Muscle of leg (tissue), 11 donors: Measurements from ENCODE around the gene NDOR1. TPM values are rescaled to one million over a fixed set of nuclear protein-coding genes. Genes with fewer than 3 reads are reported as not detected.

Experiments used
- DNase-seq: peaks from one replicate; pipeline ENCODE4 v3.0.0; 2013
- H3K27ac ChIP-seq: one replicate; pipeline ENCODE4 v1.5.1; 2013; ENCODE audit warnings: mild to moderate bottlenecking, low read length, control low read depth
- H3K27me3 ChIP-seq: one replicate; pipeline ENCODE4 v1.6.1; 2013; ENCODE audit warnings: low read length; ENCODE audit not compliant: control insufficient read depth, insufficient read depth
- H3K36me3 ChIP-seq: one replicate; pipeline ENCODE4 v1.6.1; 2013; ENCODE audit warnings: low read length; ENCODE audit not compliant: control insufficient read depth, insufficient read depth
- H3K4me1 ChIP-seq: one replicate; pipeline ENCODE4 v1.6.1; 2013; ENCODE audit warnings: low read length; ENCODE audit not compliant: control insufficient read depth, insufficient read depth
- H3K4me3 ChIP-seq: one replicate; pipeline ENCODE4 v1.5.1; 2013; ENCODE audit warnings: low read length, control low read depth
- H3K9me3 ChIP-seq: replicated peaks from 2 replicates; pipeline ENCODE4 v1.6.1; 2013; ENCODE audit warnings: low read depth, low read length; ENCODE audit not compliant: control insufficient read depth
- WGBS: methylation state at CpG from one replicate; pipeline ENCODE4 v1.1.5; 2013; ENCODE audit warnings: missing lambda C conversion rate; ENCODE audit not compliant: insufficient coverage; 5-methylcytosine and 5-hydroxymethylcytosine counted together
- polyA plus RNA-seq, 8 donors: library from polyadenylated mRNA; unstranded; fragments of 120-200 nt; gene quantifications; one replicate each; pipeline versions ENCODE4 v1.2.1 to v1.2.3, GENCODE V29; 2013; ENCODE audit warnings: inconsistent platforms in 1 of 8, low replicate concordance in 1 of 8; ENCODE audit not compliant: insufficient read length in 8 of 8, insufficient read depth in 1 of 8
- total RNA-seq: library from RNA; stranded (reverse); fragments of 120-200 nt; gene quantifications from one replicate; pipeline ENCODE4 v1.2.4, GENCODE V29; 2013

Gene NDOR1
- total and polyA plus RNA-seq, 9 donors: 3.1 to 10.8 (median 8.0) TPM

DNA sequence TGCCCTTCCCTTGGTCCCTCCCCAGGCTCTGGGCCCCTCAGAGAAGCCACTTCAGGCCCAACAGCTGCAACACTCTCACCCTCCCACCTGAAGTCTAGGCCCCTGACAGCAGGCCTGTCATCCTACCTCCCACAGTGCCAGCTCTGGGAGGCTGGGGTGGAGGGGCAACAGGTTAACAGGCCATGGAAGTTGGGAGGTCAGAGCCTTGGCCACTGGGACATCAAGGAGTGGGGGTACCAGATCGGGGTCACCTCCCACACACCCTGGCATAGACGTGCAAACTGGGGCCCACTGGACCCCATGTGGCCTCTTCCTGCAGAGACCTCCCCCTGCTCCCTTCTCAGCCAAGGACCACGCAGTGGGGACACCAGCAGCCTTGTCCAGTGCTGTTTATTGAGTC is 14.3 kb upstream of the NDOR1 start:
- H3K36me3 ChIP-seq: peaks cover 42% of the 10 kb centered on the region
- no peak overlapping the region for H3K4me3 ChIP-seq
- no peak for DNase-seq
- H3K27me3 ChIP-seq: no peaks in the 10 kb centered on the region
- H3K9me3 ChIP-seq: no peaks in the 10 kb centered on the region
- 61% methylated on average over 3 of the region's 3 CpGs for WGBS
- peaks cover 55% of the 10 kb centered on the region for H3K4me1 ChIP-seq
- no peak overlapping the region for H3K27ac ChIP-seq

DNA sequence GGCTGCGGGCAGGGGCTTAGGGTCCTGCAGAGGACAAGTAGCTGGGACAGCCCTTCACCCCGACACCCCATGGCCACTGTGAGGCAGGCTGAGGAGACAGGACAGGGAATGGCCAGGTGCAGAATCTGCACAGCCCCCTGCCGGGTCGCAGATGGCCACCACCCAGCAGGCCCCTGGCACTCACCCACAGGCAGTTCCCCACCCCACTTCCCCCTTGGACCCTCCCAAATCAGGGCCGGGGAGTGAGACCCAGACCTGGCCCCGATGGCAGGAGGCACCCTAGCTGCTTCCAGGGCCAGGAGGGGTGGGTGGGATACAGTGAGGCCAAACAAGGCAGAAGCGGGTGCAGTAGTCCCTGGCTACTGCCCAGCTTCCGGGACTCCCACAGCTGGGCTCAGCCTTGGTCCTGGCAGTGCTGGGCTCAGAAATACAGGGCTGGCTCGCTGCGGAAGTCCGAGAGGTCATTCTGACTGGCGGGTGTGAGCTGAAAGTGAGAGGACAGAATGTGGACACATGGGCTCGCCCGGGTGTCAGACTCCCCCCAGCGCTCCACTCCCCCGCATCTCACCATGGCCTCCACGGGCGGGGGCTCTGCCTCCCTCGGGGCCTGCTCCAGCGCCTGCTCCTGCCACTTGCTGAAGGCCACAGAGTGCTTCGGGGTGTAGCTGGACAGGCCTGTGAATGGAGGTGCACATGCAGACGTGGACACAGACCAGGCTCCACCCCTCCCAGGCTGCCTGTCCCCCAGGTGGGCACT is 13.6 kb upstream of the NDOR1 start:
- no peak overlapping the region for H3K4me3 ChIP-seq
- DNase-seq: no peak
- H3K36me3 ChIP-seq: peaks cover 37% of the 10 kb centered on the region
- no peak overlapping the region for H3K27ac ChIP-seq
- H3K9me3 ChIP-seq: no peaks in the 10 kb centered on the region
- 71% methylated on average over 10 of the region's 22 CpGs for WGBS
- no peaks in the 10 kb centered on the region for H3K27me3 ChIP-seq
- H3K4me1 ChIP-seq: peaks cover 49% of the 10 kb centered on the region

DNA sequence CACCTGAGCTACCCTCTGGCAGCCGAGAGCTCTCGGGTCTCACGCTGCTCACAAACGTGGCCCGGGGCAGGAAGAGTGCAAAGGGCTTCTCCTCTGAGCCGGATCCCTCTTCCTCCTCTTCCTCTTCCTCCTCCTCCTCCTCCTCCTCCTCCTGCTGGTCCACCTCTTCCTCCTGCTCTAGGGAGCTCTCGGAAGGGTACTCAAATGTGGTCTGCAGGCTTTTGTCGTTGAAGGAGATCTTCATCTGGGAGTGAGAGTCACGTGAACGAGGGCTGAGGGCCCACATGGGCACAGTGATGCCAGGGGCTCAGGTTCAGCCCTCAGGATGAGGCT is 13.1 kb upstream of the NDOR1 start:
- Histone ChIP-seq H3K27me3 (no peaks in the 10 kb centered on the region), H3K27ac (no peak overlapping the region), H3K36me3 (peaks cover 33% of the 10 kb centered on the region), H3K4me3 (no peak overlapping the region), H3K4me1 (peaks cover 46% of the 10 kb centered on the region), H3K9me3 (no peaks in the 10 kb centered on the region)
- WGBS: 83% methylated on average over 6 of the region's 10 CpGs
- DNase-seq: no peak

DNA sequence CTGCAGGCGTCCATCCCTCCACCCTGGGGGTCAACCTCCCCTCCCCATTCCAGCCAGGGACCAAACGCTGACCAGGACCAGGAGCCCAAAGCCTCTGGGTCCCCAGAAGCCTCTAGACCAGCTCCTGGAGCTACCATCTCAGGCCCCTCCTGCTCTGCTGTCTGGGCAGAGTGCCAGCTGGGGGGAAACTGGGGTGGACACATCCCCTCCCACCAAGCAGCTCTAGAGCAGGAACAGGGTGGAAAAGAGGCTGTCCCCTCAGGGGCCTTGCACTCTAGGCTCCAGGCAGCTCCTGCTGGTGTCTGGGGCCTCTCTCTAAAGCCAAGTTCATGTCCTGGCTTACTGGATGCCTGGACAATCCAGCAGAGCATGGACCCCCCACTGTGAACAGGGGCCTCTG is 12.6 kb upstream of the NDOR1 start:
- Histone ChIP-seq H3K4me3 (no peak overlapping the region), H3K36me3 (peaks cover 33% of the 10 kb centered on the region), H3K27ac (no peak overlapping the region), H3K4me1 (peaks cover 46% of the 10 kb centered on the region), H3K9me3 (no peaks in the 10 kb centered on the region), H3K27me3 (no peaks in the 10 kb centered on the region)
- no peak for DNase-seq
- WGBS: no CpG with 5 or more reads among the region's 2 CpGs

DNA sequence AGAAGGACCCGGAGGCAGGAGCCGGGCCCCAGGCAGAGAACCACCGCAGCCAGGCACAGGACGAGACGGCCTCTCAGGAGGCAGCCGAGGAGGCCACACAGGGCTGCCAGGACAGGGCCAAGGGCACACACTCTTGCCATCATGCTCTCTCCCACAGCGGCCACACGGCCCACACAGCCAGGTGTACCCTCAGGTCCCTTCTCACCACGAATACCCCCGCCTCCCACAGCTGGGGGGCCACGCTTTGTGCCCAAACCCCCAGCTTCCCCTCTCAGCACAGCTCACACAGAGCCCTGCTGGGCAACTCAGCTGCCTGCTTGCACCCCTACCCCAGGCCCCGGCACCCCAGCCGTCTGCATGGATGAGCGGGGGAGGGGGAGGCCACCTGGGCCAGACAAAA is 11.7 kb upstream of the NDOR1 start:
- no peak overlapping the region for H3K27ac ChIP-seq
- H3K27me3 ChIP-seq: no peaks in the 10 kb centered on the region
- 74% methylated on average over 11 of the region's 14 CpGs for WGBS
- no peaks in the 10 kb centered on the region for H3K9me3 ChIP-seq
- no peak overlapping the region for H3K4me3 ChIP-seq
- peaks cover 52% of the 10 kb centered on the region for H3K4me1 ChIP-seq
- no peak for DNase-seq
- H3K36me3 ChIP-seq: peaks cover 33% of the 10 kb centered on the region

DNA sequence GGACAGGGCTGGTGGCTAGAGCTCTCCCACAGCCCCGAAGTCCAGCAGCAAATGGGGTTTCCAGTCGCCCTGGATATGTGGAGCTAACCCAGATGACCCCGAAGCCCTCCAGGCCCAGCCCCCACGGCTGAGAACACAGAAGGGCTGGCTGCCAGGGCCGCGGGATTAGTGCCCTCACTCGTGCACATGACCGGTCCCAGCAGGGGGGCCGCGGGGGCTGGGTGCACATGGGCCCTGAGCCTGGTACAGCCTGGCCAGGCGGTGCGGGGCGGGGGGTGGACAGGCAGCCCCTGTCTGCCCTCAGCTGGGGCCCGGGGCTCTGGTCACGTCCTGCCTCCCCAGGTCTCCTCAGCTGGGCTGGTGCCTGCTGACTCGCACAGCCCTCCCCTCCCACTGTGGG is 11.1 kb upstream of the NDOR1 start:
- H3K9me3 ChIP-seq: no peaks in the 10 kb centered on the region
- H3K36me3 ChIP-seq: peaks cover 33% of the 10 kb centered on the region
- no peak overlapping the region for H3K27ac ChIP-seq
- no peak overlapping the region for H3K4me3 ChIP-seq
- H3K4me1 ChIP-seq: peaks cover 54% of the 10 kb centered on the region
- H3K27me3 ChIP-seq: no peaks in the 10 kb centered on the region
- DNase-seq: no peak
- 62% methylated on average over 16 of the region's 16 CpGs for WGBS

DNA sequence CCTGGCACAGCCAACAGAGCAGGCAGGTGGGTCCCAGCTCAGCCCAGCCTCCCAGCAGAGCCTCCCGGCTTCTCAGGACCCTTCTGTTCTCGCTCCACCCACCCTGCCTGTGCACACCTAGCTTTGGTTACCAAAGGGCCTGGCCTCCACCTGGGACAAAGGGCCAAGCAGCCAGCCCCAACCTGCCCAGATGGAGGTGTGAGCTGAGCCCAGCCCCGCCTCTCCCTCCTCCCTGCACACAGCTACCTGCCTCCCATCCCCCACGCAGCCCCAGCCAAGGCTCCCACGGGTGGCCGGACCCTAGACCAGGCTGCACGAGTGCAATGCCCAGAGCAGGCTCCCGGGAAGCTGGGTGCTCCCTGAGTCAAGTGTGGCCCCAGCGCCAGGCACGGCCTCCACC is 10.6 kb upstream of the NDOR1 start:
- Histone ChIP-seq H3K36me3 (peaks cover 30% of the 10 kb centered on the region), H3K27me3 (no peaks in the 10 kb centered on the region), H3K4me3 (no peak overlapping the region), H3K27ac (no peak overlapping the region), H3K9me3 (no peaks in the 10 kb centered on the region), H3K4me1 (peaks cover 52% of the 10 kb centered on the region)
- 77% methylated on average over 6 of the region's 10 CpGs for WGBS
- DNase-seq: no peak

DNA sequence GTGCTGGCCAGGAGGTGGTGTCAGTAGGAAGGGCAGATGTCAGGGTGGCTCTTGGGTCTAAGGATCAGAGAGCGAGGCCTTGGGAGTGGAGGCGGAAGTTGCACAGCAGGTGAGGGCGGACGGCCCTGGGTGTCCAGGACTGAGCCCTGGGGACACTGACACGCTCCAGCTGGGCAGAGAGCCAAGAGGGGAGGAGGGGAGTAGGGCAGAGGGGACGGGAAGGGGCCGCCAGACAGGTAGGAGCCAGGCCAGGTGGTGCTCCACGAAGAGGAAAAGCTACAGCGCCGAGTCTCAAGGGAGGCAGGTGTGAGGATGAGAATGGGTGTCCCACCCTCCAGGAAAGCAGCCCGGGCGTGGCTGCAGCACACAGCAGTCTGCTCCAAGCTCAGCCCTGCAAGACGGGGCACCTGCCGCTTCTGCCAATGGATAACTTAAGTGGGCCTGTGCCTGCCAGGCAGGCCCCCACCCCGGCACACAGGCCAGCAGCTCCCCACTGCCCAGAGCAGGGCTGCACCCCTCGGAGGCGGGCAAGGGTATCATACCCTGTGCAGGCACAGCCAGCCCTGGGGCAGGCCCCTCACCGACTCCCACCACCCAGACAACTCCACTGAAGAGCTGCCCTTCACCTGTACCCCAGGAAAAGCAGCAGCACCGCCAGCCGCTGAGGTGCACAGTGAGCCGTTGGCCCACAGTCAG is 9.8 kb upstream of the NDOR1 start:
- peaks cover 22% of the 10 kb centered on the region for H3K36me3 ChIP-seq
- H3K4me1 ChIP-seq: peaks cover 44% of the 10 kb centered on the region
- H3K27me3 ChIP-seq: no peaks in the 10 kb centered on the region
- WGBS: 78% methylated on average over 21 of the region's 21 CpGs
- H3K9me3 ChIP-seq: no peaks in the 10 kb centered on the region
- DNase-seq: no peak
- no peak overlapping the region for H3K27ac ChIP-seq
- H3K4me3 ChIP-seq: no peak overlapping the region

DNA sequence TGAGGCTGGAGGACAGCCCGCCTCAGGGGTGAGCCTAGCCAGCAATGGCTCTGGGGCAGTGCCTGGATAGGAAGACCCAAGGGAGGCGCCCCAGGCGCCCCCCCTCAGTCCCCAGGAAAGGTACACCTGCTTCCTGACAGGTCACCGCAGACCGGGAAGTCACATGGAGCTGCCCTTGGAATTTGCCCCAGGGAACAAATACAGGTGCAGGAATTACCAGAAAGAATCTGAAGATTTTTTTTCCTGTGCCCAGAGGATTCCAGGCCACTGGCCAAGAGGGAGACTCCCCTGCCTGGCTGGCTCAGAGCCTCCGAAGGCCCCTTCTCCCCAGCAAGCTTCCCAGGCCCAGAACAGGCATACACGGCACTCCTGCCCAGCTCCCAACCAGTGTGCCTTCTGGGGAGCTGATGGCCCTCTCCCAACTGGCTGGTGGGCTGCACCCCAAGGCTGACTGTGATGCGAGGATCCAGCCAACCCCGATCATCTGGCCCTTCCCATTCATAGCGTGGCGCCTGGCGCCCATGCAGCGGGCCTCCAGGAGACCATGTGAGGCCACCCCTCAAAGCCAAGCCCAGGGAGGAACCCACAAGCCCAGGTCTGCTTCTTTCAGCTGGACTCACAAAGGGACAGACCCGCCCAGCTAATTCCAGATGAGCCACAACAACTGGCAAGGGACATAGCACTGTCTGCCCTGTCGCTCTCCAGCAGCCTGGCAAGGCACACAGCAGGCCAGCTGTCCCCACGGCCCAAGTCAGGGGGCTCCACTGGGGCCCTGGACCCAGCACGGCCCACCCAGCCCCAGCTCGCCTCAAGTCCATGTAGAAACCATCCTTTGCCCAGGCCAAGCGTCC is 7.2 kb upstream of the NDOR1 start:
- no peaks in the 10 kb centered on the region for H3K9me3 ChIP-seq
- no peaks in the 10 kb centered on the region for H3K36me3 ChIP-seq
- H3K27ac ChIP-seq: no peak overlapping the region
- DNase-seq: no peak
- H3K27me3 ChIP-seq: no peaks in the 10 kb centered on the region
- WGBS: 75% methylated on average over 15 of the region's 19 CpGs
- H3K4me1 ChIP-seq: peaks cover 48% of the 10 kb centered on the region
- H3K4me3 ChIP-seq: no peak overlapping the region

DNA sequence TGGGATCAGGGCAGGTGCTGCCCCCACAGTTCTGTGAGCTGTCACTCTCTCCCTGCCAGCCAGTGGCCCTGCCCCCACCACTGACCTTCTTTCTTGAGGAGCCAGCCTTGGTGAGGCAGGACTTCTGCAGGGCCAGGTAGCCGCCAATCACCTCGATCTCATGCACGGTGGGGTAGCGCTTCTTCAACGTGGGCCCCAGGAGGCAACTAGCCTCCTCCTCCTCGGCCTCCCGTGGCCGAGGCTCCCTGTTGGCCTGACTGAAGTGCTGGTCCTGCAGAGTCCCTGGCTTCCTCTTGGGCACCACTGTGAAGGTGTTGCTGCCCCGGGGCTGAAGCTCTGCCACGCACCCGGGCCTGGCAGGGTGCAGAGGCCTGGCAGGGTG is 6.6 kb upstream of the NDOR1 start:
- H3K27me3 ChIP-seq: no peaks in the 10 kb centered on the region
- DNase-seq: no peak
- H3K9me3 ChIP-seq: no peaks in the 10 kb centered on the region
- no peak overlapping the region for H3K27ac ChIP-seq
- WGBS: 71% methylated on average over 10 of the region's 11 CpGs
- H3K36me3 ChIP-seq: peaks cover under 1% of the 10 kb centered on the region
- peaks cover 53% of the 10 kb centered on the region for H3K4me1 ChIP-seq
- H3K4me3 ChIP-seq: no peak overlapping the region
